GM23338 (cell line): Measurements from ENCODE around the gene AP1G2. TPM values are rescaled to one million over a fixed set of nuclear protein-coding genes. Genes with fewer than 3 reads are reported as not detected.

Experiments used
- ATAC-seq: fragments of 200-7000 bp; cut with Tn5 transposase; 3 replicates; pipeline ENCODE4 v1.9.1; 2020
- DNase-seq: peaks from one replicate; pipeline ENCODE4 v3.0.0-alpha.2; 2015; ENCODE audit warnings: low spot score
- H2AFZ ChIP-seq: fragments of 200-600 bp; sonication (generic); 2 replicates; pipeline ENCODE4 v1.8.0; 2016; ENCODE audit warnings: antibody characterized with exemption, mild to moderate bottlenecking, moderate library complexity
- H3F3A ChIP-seq: fragments of 200-600 bp; sonication (generic); replicated peaks from 2 replicates; pipeline ENCODE4 v1.8.0; 2017; ENCODE audit warnings: antibody characterized with exemption, mixed run types, low read depth
- H3K27ac ChIP-seq: fragments of 200-600 bp; sonication (generic); 2 replicates; pipeline ENCODE4 v1.6.1; 2016; ENCODE audit warnings: low read depth
- H3K27me3 ChIP-seq: fragments of 200-600 bp; sonication (generic); 2 replicates; pipeline ENCODE4 v1.8.0; 2016; ENCODE audit warnings: mild to moderate bottlenecking, mixed run types, moderate library complexity; ENCODE audit not compliant: insufficient read depth
- H3K36me3 ChIP-seq: fragments of 200-600 bp; sonication (generic); 2 replicates; pipeline ENCODE4 v1.8.0; 2016; ENCODE audit warnings: mild to moderate bottlenecking; ENCODE audit not compliant: insufficient read depth
- H3K4me1 ChIP-seq: fragments of 200-600 bp; sonication (generic); 2 replicates; pipeline ENCODE4 v1.8.0; 2016; ENCODE audit warnings: mild to moderate bottlenecking, moderate library complexity; ENCODE audit not compliant: insufficient read depth
- H3K4me2 ChIP-seq: fragments of 200-600 bp; sonication (generic); 2 replicates; pipeline ENCODE4 v1.7.1; 2017; ENCODE audit warnings: mixed run types
- H3K4me3 ChIP-seq: fragments of 200-600 bp; sonication (generic); 2 replicates; pipeline ENCODE4 v1.6.1; 2016; ENCODE audit warnings: mixed run types
- H3K79me2 ChIP-seq: fragments of 200-600 bp; sonication (generic); replicated peaks from 2 replicates; pipeline ENCODE4 v1.8.0; 2017; ENCODE audit warnings: mild to moderate bottlenecking; ENCODE audit not compliant: insufficient read depth
- H3K9me2 ChIP-seq: fragments of 200-600 bp; sonication (generic); 2 replicates; pipeline ENCODE4 v1.8.0; 2017; ENCODE audit not compliant: insufficient read depth
- H4K20me1 ChIP-seq: fragments of 200-600 bp; sonication (generic); replicated peaks from 2 replicates; pipeline ENCODE4 v1.8.0; 2017; ENCODE audit warnings: mild to moderate bottlenecking; ENCODE audit not compliant: insufficient read depth
- H3K27ac Mint-ChIP-seq: 2 replicates; pipeline ENCODE4 v1.8.0; 2020; ENCODE audit warnings: inconsistent platforms, mild to moderate bottlenecking, moderate library complexity, mixed read lengths
- H3K27me3 Mint-ChIP-seq: 3 replicates; pipeline ENCODE4 v1.8.0; 2022; ENCODE audit warnings: low read depth, mild to moderate bottlenecking, moderate library complexity, mixed read lengths, inconsistent platforms; ENCODE audit not compliant: insufficient read depth, poor library complexity
- H3K36me3 Mint-ChIP-seq: 3 replicates; pipeline ENCODE4 v1.8.0; 2021; ENCODE audit warnings: low read depth, mild to moderate bottlenecking, inconsistent platforms, moderate library complexity, mixed read lengths
- H3K4me1 Mint-ChIP-seq: 3 replicates; pipeline ENCODE4 v1.8.0; 2020; ENCODE audit warnings: mild to moderate bottlenecking, inconsistent platforms, mixed read lengths
- H3K4me3 Mint-ChIP-seq: 3 replicates; pipeline ENCODE4 v1.8.0; 2021; ENCODE audit warnings: moderate library complexity, mild to moderate bottlenecking, inconsistent platforms, mixed read lengths
- H3K9me3 Mint-ChIP-seq: 3 replicates; pipeline ENCODE4 v1.8.0; 2020; ENCODE audit warnings: moderate library complexity, mild to moderate bottlenecking, inconsistent platforms, mixed read lengths
- CREB1 ChIP-seq: fragments of 250-450 bp; sonication (Bioruptor Pico); IDR thresholded peaks from 2 replicates; pipeline ENCODE4 v1.5.0; 2020; ENCODE audit warnings: low read depth, mild to moderate bottlenecking, moderate library complexity
- ETS1 ChIP-seq: IDR thresholded peaks from 2 replicates; pipeline ENCODE4 v1.6.1; 2016; ENCODE audit warnings: antibody characterized with exemption
- EZH2phosphoT487 ChIP-seq: fragments of 200-600 bp; sonication (generic); IDR thresholded peaks from one replicate; pipeline ENCODE4 v1.8.1; 2018; ENCODE audit warnings: antibody characterized with exemption; ENCODE audit not compliant: unreplicated experiment
- NANOG ChIP-seq: IDR thresholded peaks from 2 replicates; pipeline ENCODE4 v1.6.1; 2016; ENCODE audit warnings: antibody characterized with exemption, borderline replicate concordance
- REST ChIP-seq: IDR thresholded peaks from one replicate; pipeline ENCODE4 v1.6.1; 2018; ENCODE audit warnings: antibody characterized with exemption; ENCODE audit not compliant: unreplicated experiment
- ZNF331 ChIP-seq: fragments of 250-450 bp; sonication (Bioruptor Pico); IDR thresholded peaks from 2 replicates; pipeline ENCODE4 v1.5.0; 2020; ENCODE audit warnings: low read depth, mild to moderate bottlenecking, moderate library complexity
- ZNF462 ChIP-seq: fragments of 250-450 bp; sonication (Bioruptor Pico); IDR thresholded peaks from 2 replicates; pipeline ENCODE4 v1.5.0; 2020; ENCODE audit warnings: mild to moderate bottlenecking, moderate library complexity
- polyA plus RNA-seq: library from polyadenylated mRNA; unstranded; fragments of >200 nt; fragmentation: Nextera tagmentation; extraction: Ambion mirVana; gene quantifications from 2 replicates; pipeline ENCODE4 v1.2.1, GENCODE V29; 2016
- total RNA-seq: library from RNA; depleted of rRNA; stranded (reverse); fragments of >200 nt; shearing (Covaris generic); gene quantifications from 2 replicates; pipeline ENCODE4 v1.2.3, GENCODE V29; 2014

AP1G2 gene
- total and polyA plus RNA-seq, 2 experiments from 2014 or later: 55.3 to 63.5 TPM

- TF ChIP-seq REST (no peak), CREB1 (CRISPR knock-in tag) (no peak), ZNF331 (CRISPR knock-in tag) (no peak)
Observed at GRCh38 chr14:23547924-23548323, 19.7 kb downstream of the AP1G2 start (continued).

- H3K27ac Mint-ChIP-seq: no peak overlapping the region; the same call in 1 of the 2 replicates
- no peak overlapping the region for H2AFZ ChIP-seq
- peaks cover 77% of the 10 kb centered on the region for H3K79me2 ChIP-seq
- no peak for ATAC-seq
- H3K4me3 Mint-ChIP-seq: no peak overlapping the region; the same call in 2 of the 3 replicates
- no peaks in the 10 kb centered on the region for H3K27me3 ChIP-seq
- H3K4me3 ChIP-seq: peak overlapping the region; percentile 47; the same call in 1 of the 2 replicates
- peak overlapping the region; percentile 100 for H3K4me2 ChIP-seq
- H3K27me3 Mint-ChIP-seq: peaks cover 7% of the 10 kb centered on the region
- H3K9me3 Mint-ChIP-seq: no peaks in the 10 kb centered on the region; the same call in 2 of the 3 replicates
- no peaks in the 10 kb centered on the region for H3K9me2 ChIP-seq
- H3K27ac ChIP-seq: peak overlapping the region; percentile 99
- H3K4me1 ChIP-seq: peaks cover 77% of the 10 kb centered on the region
- H3K36me3 ChIP-seq: no peaks in the 10 kb centered on the region
- no peaks in the 10 kb centered on the region for H4K20me1 ChIP-seq
- peaks cover 19% of the 10 kb centered on the region for H3K4me1 Mint-ChIP-seq
- peaks cover 38% of the 10 kb centered on the region for H3K36me3 Mint-ChIP-seq
- DNase-seq: no peak
- H3F3A ChIP-seq: 0 out of 2 replicates have a peak, but pooled peaks cover 10% of the 10 kb centered on the region
- TF ChIP-seq ETS1: no peak
- no peak for TF ChIP-seq ZNF462
- TF ChIP-seq EZH2phosphoT487: no peak
- no peak for TF ChIP-seq NANOG
- TF ChIP-seq CREB1 (CRISPR knock-in tag): no peak
- TF ChIP-seq REST: no peak
Observed at GRCh38 chr14:23546450-23547035, 21.0 kb downstream of the AP1G2 start.
